Right cardiac atrium (tissue), 5 donors: Measurements from ENCODE around the gene CDC73. TPM values are rescaled to one million over a fixed set of nuclear protein-coding genes. Genes with fewer than 3 reads are reported as not detected.

Experiments used
- ATAC-seq, 2 donors: fragments of 200-7000 bp; cut with Tn5 transposase; one replicate each; pipeline versions ENCODE4 v1.8.0 to v1.9.1; 2020; ENCODE audit warnings: moderate library complexity in 2 of 2, mild to moderate bottlenecking in 1 of 2
- DNase-seq, 3 donors: peaks; one replicate each; pipeline ENCODE4 v3.0.0-alpha.2; 2020
- H3K27ac ChIP-seq: one replicate; pipeline ENCODE4 v1.5.1; 2013; ENCODE audit warnings: mild to moderate bottlenecking, low read length, control low read depth, moderate library complexity
- H3K27me3 ChIP-seq: one replicate; pipeline ENCODE4 v1.6.1; 2013; ENCODE audit not compliant: control insufficient read depth, insufficient read depth
- H3K4me1 ChIP-seq: one replicate; pipeline ENCODE4 v1.6.1; 2013; ENCODE audit warnings: low read length; ENCODE audit not compliant: control insufficient read depth, insufficient read depth
- H3K4me3 ChIP-seq: one replicate; pipeline ENCODE4 v1.5.1; 2013; ENCODE audit warnings: low read length, control low read depth
- H3K9me3 ChIP-seq: one replicate; pipeline ENCODE4 v1.6.1; 2013; ENCODE audit warnings: low read length; ENCODE audit not compliant: control insufficient read depth
- WGBS: extraction: QIAGEN DNeasy Blood & Tissue Kit; methylation state at CpG from one replicate; pipeline ENCODE4 v1.1.7; 2013; 5-methylcytosine and 5-hydroxymethylcytosine counted together
- intact Hi-C, 4 donors: fragments of 100-400 bp; cut with DNase I; formaldehyde crosslinking; loops; one replicate each; pipeline versions ENCODE4 v1.11.0 to v1.14.0; 2022 to 2023
- long read RNA-seq, 4 donors: library from polyadenylated mRNA; unstranded; transcript quantifications; one replicate each; pipeline ENCODE4 v2.0.0, GENCODE V29; 2020 to 2021
- polyA plus RNA-seq: library from polyadenylated mRNA; stranded (reverse); fragments of 200-250 nt; gene quantifications from one replicate; pipeline ENCODE4 v1.2.3, GENCODE V29; 2013
- total RNA-seq, 4 donors: library from RNA; stranded (reverse); fragmentation: NEBNext Ultra II Directional; extraction: Animal tissue kit (Norgen Biotek cat#: 25700); gene quantifications; one replicate each; pipeline ENCODE4 v1.2.1, GENCODE V29; 2021
- donor health status: healthy with polysubstance abuse.
- donor health status: DM: no; HTN: yes; CAD: no.
- donor health status: DM: no; HTN: no; CAD: no.
- donor health status: DM: no; HTN: yes; CAD: no; lungs with severe emphysema.
- donor health status: DM: yes; HTN: yes; CAD: no.

The CDC73 gene
- total RNA-seq (10 to 100 TPM; 53.5 to 60.9 (median 55.4) TPM), polyA plus RNA-seq (12.4 TPM)
- long read RNA-seq, donor 1, full-length matches to known transcripts, result 73 of 99 reads
- long read RNA-seq, donor 1, partial matches to known transcripts, result 18 of 99 reads
- long read RNA-seq, donor 1, other reads (novel, unspliced or antisense), result 8 of 99 reads
- long read RNA-seq, donor 2, full-length matches to known transcripts, result 17 of 26 reads
- long read RNA-seq, donor 2, partial matches to known transcripts, result 9 of 26 reads
- long read RNA-seq, donor 2, other reads (novel, unspliced or antisense), result 0 of 26 reads
- long read RNA-seq, donor 3, full-length matches to known transcripts, result 77 of 118 reads
- long read RNA-seq, donor 3, partial matches to known transcripts, result 32 of 118 reads
- long read RNA-seq, donor 3, other reads (novel, unspliced or antisense), result 9 of 118 reads
- long read RNA-seq, donor 4, full-length matches to known transcripts, result 32 of 55 reads
- long read RNA-seq, donor 4, partial matches to known transcripts, result 13 of 55 reads
- long read RNA-seq, donor 4, other reads (novel, unspliced or antisense), result 10 of 55 reads

DNA sequence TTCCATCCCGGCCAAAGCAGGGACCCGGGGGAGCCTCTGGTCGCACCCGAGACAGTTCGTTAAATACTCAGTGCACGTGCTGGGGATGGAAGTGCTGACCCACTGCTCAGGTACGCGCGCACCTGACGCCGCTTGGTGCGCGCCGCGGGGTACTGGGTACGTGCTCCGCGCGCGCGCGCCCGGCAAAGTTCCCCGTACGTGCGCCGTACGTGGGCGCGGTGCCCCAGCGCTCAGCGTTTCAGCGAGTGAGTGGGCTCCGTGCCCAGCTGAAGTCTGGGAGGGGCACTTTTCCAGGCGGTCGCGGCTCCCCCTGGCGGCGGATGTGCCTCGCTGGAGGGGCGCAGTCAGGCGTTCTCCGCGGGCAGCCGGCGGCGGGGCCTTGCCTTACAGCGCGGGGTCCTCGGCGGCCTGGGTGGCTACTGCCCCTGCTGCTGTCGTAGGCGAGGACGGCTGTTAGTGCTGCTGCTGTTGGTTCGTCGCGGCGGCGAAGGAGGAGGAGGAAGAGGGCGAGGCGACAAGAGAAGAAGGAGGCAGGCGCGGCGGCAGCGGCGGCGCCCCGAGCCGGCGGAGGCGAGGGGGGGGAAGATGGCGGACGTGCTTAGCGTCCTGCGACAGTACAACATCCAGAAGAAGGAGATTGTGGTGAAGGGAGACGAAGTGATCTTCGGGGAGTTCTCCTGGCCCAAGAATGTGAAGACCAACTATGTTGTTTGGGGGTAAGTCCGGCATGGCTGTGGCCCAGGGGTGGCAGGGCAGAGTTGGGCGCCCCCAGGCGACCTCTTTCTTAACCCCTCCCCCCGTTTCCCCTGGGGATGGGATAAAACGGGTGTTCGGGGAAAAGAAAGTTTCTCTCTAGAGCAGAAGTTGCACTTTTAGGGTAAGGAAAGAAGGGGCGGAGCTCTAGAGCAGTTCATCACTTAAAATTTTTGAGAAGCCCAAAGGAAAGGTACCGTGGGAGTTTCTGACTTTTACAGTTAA is at the start of gene CDC73:
Gene CDC73 (plus strand): TSS at position 416 of the 978 bp plus-strand sequence. CDS start 170 bp downstream, at position 586.
- peak; percentile 99 for ATAC-seq
- DNase-seq, result peak; percentile 98 to 100 (median 99)
- Histone ChIP-seq H3K27ac (peak within 1 kb of the TSS; percentile 88), H3K9me3 (no peaks in the 10 kb centered on the region), H3K27me3 (no peaks in the 10 kb centered on the region), H3K4me1 (peaks cover 2% of the 10 kb centered on the region), H3K4me3 (peak within 1 kb of the TSS; percentile 69)
- WGBS, result under 1% methylated on average over 85 of the region's 85 CpGs
- intact Hi-C loops, result loop anchor here in 2 of 4 donors (2.0 to 10.0 kb wide), 3 partner anchors 17 to 647 kb away; partner anchors contain the start of genes GLRX2 (in 1 of the 2) and RGS2 (in 1 of the 2)

DNA sequence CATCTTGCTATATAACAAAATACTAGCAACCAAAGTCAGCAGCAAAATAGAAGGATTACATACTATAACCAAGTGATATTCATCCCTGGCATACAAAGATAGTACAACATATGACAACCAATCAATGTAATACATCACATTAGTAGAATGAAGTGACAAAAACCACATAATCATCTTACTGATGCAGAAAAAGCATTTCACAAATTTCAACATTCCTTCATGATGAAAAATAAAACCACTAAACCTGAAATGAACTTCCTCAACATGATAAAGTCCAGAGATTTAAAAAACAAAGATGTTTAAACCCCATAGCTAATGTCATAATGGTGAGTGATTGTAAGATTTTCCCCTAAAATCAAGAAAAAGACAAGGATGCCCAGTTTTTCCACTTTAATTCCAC is 43.8 kb upstream of the CDC73 start:
- intact Hi-C loops, result no loop called here
- ATAC-seq, result no peak
- no peaks in the 10 kb centered on the region for H3K9me3 ChIP-seq

DNA sequence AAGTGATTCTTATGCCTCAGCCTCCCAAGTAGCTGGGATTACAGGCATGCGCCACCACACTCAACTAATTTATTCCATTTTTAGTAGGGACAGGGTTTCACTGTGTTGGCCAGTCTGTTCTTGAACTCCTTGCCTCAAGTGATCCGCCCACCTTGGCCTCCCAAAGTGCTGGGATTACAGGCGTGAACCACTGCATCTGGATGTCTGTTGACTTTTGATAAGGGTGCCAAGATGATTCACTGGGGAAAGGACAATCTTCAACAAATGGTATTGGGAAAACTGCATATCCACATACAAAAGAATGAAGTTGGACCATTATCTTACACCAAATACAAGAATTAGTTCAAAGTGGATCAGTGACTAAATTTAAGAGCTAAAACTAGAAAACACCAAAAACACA is 42.6 kb upstream of the CDC73 start:
- Histone ChIP-seq H3K9me3 (no peaks in the 10 kb centered on the region), H3K27ac (no peak overlapping the region), H3K27me3 (no peaks in the 10 kb centered on the region), H3K4me3 (no peak overlapping the region), H3K4me1 (no peaks in the 10 kb centered on the region)
- intact Hi-C loops, result no loop called here
- 93% methylated on average over 3 of the region's 3 CpGs for WGBS
- no peak for DNase-seq
- ATAC-seq, result no peak

More for the DNA sequence above, 43.8 kb upstream of the CDC73 start:
- Histone ChIP-seq H3K27ac (no peak overlapping the region), H3K27me3 (no peaks in the 10 kb centered on the region), H3K4me1 (no peaks in the 10 kb centered on the region), H3K4me3 (no peak overlapping the region)
- no peak for DNase-seq

DNA sequence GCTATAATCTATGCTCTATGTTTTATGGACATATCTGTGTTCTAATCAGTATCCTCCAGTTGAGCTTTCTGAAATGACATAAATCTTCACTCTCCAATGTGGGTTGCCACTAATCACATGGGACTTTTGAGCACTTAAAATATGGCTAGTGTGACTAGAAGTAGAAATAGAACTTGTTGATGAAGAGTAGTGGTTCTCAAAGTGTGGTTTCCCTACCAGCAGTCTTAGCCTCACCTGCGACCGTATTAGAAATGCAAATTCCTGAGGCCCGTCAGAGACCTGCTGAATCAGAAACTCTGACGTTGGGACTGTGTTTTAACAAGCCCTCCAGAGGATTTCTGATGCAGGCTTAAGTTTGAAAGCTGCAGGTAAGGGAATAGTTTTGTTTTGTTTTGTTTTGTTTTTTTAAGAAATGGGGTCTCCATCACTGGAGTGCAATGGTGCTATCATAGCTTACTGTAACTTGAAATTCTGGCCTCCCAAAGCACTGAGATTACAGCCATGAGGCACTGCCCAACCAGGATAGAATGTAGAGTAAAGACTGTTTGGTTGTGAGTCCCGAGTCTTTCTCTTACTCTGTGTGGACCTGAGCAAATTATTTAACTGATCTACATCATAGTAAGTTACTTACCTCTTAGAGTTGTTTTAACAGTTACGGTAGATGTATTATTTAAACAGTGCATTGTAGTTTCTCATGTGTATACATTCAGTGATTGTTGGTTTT is 38.3 kb upstream of the CDC73 start:
- WGBS, result 94% methylated on average over 6 of the region's 6 CpGs
- H3K27me3 ChIP-seq, result no peaks in the 10 kb centered on the region
- DNase-seq, result no peak
- no peak for ATAC-seq
- intact Hi-C loops, result no loop called here
- no peak overlapping the region for H3K27ac ChIP-seq
- H3K4me1 ChIP-seq, result no peaks in the 10 kb centered on the region
- H3K4me3 ChIP-seq, result no peak overlapping the region
- H3K9me3 ChIP-seq, result no peaks in the 10 kb centered on the region

DNA sequence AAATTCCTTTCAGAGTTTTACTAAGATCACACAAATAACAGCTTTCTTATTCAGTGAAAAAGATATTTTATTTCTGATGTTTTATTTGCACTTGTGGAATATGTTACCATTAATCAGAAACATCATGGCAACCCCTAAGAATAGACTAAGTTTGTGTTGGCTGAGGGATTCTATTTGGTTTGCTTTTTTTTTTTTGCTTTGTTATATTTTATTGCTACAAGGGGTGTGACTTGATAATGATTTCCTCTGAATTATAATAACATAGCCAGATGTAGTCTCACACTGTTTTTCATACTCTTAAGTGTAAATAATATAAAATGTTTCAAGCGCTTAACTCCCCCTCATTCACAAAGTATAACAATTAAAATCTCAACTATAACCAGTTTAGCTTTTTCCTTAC is 36.6 kb upstream of the CDC73 start:
- H3K27me3 ChIP-seq, result no peaks in the 10 kb centered on the region
- no peaks in the 10 kb centered on the region for H3K4me1 ChIP-seq
- whole genome bisulfite sequencing, result 77% methylated on average over 1 of the region's 1 CpG
- DNase-seq, result no peak
- no peak overlapping the region for H3K4me3 ChIP-seq
- H3K9me3 ChIP-seq, result no peaks in the 10 kb centered on the region
- intact Hi-C loops, result no loop called here
- H3K27ac ChIP-seq, result no peak overlapping the region
- peak in 1 of 2 donors; percentile 70 for ATAC-seq

DNA sequence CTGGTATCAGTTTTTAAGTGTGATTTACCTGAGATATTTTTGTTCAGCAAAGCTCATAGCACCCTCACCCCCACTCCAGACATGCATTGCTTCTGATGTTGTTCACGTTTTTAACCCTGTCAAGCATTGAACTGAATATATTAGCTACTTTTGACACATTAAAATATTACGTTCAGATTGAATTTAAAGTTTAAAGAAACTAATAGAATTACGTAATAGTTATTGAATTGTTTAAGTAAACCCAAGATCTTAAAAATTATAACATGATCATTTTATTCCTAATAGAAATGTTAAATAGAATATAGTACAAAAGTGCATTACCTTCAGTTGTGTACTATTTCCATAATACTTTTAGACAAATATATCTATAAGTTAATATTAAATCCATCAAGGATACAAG is 35.5 kb upstream of the CDC73 start:
- H3K4me1 ChIP-seq, result no peaks in the 10 kb centered on the region
- intact Hi-C loops, result no loop called here
- H3K9me3 ChIP-seq, result no peaks in the 10 kb centered on the region
- ATAC-seq (no peak), DNase-seq (no peak)
- 93% methylated on average over 3 of the region's 3 CpGs for WGBS
- no peaks in the 10 kb centered on the region for H3K27me3 ChIP-seq
- H3K4me3 ChIP-seq, result no peak overlapping the region
- no peak overlapping the region for H3K27ac ChIP-seq

DNA sequence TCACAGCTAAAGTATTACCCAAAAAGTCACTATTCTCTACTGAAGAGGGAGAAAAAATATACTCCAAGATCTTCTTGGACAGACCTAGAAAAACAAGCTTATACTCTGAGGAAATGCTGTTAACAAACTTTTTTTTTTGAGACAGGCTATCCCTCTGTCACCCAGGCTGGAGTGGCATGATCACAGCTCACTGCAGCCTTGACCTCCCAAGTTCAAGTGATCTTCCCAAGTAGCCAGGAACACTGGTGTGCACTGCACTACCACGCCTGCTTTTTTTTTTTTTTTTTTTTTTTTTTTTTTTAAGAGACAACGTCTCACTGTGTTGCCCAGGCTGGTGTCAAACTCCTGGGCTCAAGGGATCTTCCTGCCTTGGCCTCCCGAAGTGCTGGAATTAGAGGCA is 33.9 kb upstream of the CDC73 start:
- ATAC-seq, result peak; percentile 63 to 67

DNA sequence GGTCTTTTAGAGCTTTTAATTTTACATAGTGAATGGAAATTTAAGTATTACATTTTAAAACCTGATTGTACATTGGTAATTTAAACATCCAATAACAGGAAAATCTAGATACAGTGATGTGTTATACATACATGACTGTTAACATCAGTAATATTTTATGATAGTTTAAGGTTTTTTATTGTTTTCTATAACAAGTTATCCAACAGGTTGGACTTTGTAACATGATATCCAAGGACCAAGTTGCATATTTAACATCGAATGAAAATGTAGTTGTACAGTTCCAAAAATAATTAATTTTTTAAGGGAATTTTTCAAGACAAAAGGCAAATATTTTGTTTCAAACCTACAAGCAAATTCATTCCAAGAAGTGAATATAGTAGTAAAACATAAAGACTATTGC is 31.0 kb upstream of the CDC73 start:
- Histone ChIP-seq H3K4me1 (no peaks in the 10 kb centered on the region), H3K9me3 (no peaks in the 10 kb centered on the region), H3K4me3 (no peak overlapping the region), H3K27ac (no peak overlapping the region), H3K27me3 (no peaks in the 10 kb centered on the region)
- 86% methylated on average over 1 of the region's 1 CpG for WGBS
- ATAC-seq, result no peak
- intact Hi-C loops, result no loop called here
- no peak for DNase-seq

More for the DNA sequence above, 33.9 kb upstream of the CDC73 start:
- H3K27ac ChIP-seq, result peak overlapping the region; percentile 58
- no peak for DNase-seq
- intact Hi-C loops, result no loop called here
- 38% methylated on average over 3 of the region's 3 CpGs for WGBS
- H3K4me1 ChIP-seq, result no peaks in the 10 kb centered on the region
- no peak overlapping the region for H3K4me3 ChIP-seq
- H3K27me3 ChIP-seq, result no peaks in the 10 kb centered on the region
- no peaks in the 10 kb centered on the region for H3K9me3 ChIP-seq

DNA sequence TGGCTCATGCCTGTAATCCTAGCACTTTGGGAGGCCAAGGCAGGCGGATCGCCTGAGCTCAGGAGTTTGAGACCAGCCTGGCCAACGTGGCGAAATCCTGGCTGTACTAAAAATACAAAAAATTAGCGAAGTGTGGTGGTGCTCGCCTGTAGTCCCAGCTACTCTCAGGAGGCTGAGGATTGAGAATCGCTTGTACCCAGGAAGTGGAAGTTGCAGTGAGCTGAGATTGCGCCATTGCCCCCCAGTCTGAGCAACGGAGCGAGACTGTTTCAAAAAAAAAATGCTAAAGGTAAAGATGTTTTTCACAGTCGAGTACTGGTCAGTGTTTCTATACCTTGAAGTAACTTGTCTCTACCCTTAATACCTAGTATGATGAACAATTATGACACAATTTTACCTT is 27.7 kb upstream of the CDC73 start:
- H3K4me1 ChIP-seq, result no peaks in the 10 kb centered on the region
- H3K27me3 ChIP-seq, result no peaks in the 10 kb centered on the region
- no peak overlapping the region for H3K4me3 ChIP-seq
- 93% methylated on average over 11 of the region's 11 CpGs for WGBS
- H3K9me3 ChIP-seq, result no peaks in the 10 kb centered on the region
- intact Hi-C loops, result no loop called here
- DNase-seq (no peak), ATAC-seq (no peak)
- H3K27ac ChIP-seq, result no peak overlapping the region

DNA sequence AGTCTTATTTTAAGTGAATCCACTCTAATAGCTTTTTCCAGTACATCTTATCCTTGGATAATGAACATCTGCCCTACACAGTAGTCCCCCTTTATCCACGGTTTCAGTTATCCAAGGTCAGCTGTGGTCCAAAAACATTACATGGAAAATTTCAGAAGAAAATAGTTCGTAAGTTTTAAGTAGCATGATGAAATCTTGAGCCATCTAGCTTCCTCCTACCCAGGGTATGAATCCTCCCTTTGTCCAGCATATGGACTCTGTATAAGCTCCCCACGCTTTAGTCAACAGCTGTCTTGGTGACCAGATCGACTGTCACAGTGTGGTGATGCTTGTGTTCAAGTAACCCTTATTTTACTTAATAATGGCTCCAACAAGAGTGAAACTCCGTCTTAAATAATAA is 19.2 kb upstream of the CDC73 start:
- WGBS, result 83% methylated on average over 5 of the region's 5 CpGs
- no peaks in the 10 kb centered on the region for H3K4me1 ChIP-seq
- DNase-seq (no peak), ATAC-seq (no peak)
- H3K27me3 ChIP-seq, result no peaks in the 10 kb centered on the region
- no peak overlapping the region for H3K4me3 ChIP-seq
- intact Hi-C loops, result no loop called here
- H3K27ac ChIP-seq, result no peak overlapping the region
- no peaks in the 10 kb centered on the region for H3K9me3 ChIP-seq
